ENCODE results near the gene TPH1.

DNA sequence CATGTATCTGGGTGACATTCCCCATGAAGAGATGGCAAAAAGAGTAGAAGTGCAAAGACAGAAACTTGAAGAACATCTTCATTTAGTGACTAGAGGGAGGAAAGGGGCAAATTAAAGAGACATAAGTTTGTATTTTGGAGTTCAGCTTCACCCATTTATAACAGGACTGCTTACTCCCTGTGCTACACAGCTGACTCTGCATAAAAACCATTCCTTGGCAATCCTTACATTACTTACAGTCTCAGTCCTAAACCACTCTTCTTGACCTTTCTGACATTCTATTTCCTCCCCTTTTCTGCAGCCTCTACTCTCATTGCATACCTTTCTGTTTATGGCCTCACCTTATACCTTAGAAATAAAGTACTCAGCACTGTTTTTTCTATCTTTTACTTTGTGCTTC, 26.4 kb downstream of the TPH1 start:
- TF ChIP-seq, protein P1, sequence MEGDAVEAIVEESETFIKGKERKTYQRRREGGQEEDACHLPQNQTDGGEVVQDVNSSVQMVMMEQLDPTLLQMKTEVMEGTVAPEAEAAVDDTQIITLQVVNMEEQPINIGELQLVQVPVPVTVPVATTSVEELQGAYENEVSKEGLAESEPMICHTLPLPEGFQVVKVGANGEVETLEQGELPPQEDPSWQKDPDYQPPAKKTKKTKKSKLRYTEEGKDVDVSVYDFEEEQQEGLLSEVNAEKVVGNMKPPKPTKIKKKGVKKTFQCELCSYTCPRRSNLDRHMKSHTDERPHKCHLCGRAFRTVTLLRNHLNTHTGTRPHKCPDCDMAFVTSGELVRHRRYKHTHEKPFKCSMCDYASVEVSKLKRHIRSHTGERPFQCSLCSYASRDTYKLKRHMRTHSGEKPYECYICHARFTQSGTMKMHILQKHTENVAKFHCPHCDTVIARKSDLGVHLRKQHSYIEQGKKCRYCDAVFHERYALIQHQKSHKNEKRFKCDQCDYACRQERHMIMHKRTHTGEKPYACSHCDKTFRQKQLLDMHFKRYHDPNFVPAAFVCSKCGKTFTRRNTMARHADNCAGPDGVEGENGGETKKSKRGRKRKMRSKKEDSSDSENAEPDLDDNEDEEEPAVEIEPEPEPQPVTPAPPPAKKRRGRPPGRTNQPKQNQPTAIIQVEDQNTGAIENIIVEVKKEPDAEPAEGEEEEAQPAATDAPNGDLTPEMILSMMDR (IDR thresholded peaks at IDR 0.05; ENCODE audit: low read depth, low read length, poor library complexity, severe bottlenecking), result no peak
- no peak for TF ChIP-seq EZH2phosphoT487 (IDR thresholded peaks at IDR 0.05; ENCODE audit: borderline replicate concordance, low read length)

Measured in DOHH2 (cell line).